ENCODE results near the gene GHRL. TPM values are rescaled to one million over a fixed set of nuclear protein-coding genes. Genes with fewer than 3 reads are reported as not detected.

The GHRL gene, protein sequence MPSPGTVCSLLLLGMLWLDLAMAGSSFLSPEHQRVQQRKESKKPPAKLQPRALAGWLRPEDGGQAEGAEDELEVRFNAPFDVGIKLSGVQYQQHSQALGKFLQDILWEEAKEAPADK
- not detected in 2 replicates for total RNA-seq (2022)
- Bru-seq, nascent RNA, result percentile 21 among the genes with signal in this experiment
- percentile 20 among the genes with signal in this experiment for BruChase-seq, experiment 1, labeled RNA remaining after a 2-hour chase
- percentile 15 among the genes with signal in this experiment for BruChase-seq, experiment 2, labeled RNA remaining after a 6-hour chase
- long read RNA-seq, partial matches to known transcripts, result 0 of 11 reads
- long read RNA-seq, other reads (novel, unspliced or antisense), result 11 of 11 reads

DNA sequence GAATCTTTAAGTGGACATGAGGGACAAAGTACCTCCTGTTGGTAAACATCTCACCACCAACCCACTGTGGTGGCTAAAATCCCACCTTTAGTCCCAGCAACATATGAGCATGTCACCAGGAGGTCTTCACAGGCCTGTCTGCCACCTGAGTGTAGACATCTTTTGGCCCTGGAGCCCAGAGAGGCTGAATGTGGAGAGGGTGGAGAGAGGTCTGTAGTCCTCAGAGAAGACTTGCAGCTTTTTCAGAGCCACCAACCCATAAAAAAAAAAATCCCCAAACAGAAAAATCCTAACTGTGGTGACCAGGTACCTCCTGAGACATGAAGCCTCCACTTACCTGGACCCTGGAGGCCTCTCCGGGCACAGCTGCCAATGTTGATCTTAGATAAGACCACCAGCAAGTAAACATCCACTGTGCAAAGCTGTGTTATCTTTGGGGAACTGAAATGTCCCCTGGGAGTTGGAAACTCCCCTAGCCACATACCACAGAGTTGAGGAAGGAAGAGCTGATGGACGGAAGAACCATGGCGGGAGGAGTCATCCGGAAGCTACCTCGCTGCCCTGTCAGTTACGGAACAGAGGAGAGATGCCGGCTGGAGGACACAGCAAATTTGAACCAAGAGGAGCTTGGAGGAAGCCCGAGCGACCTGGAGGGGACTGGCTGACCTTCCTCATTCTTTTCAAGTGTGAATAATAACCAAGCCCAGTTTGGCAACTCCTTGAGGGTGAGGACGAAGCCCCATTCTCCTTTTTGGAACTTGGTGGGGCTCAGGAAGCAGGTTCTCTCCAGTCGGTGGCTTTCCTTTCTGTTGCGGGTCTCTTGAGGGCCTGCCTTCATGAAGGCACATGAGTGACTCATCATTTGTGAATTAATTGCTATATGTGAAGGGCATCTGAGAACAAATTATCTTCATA, at the start of gene GHRL:
Gene GHRL (minus strand): TSS at position 443 of the 915 bp plus-strand sequence. CDS start 2,767 bp downstream, outside the sequence.
- H3K27me3 ChIP-seq (replicated peaks; ENCODE audit: control insufficient read depth, insufficient read depth, low read length), result no peaks in the 10 kb centered on the region
- Mint-ChIP-seq H3K4me3 (ENCODE audit: unreplicated experiment) (peak within 1 kb of the TSS; percentile 66), H3K27me3 (ENCODE audit: insufficient read depth, unreplicated experiment) (no peaks in the 10 kb centered on the region), H3K27ac (ENCODE audit: unreplicated experiment) (peak within 1 kb of the TSS; percentile 90), H3K4me1 (ENCODE audit: low read depth, unreplicated experiment) (peaks cover 17% of the 10 kb centered on the region), H3K36me3 (ENCODE audit: insufficient read depth, unreplicated experiment) (peaks cover 51% of the 10 kb centered on the region), H3K9me3 (ENCODE audit: unreplicated experiment) (no peaks in the 10 kb centered on the region)
- ChIA-PET CTCF (interaction anchor here (0.5 kb wide), 1 partner anchor 28 kb away, joined by 3 read pairs; the partner anchor contains the start of gene SEC13), POLR2A (interaction anchor here (0.8 to 1.2 kb wide), 3 partner anchors 23 to 81 kb away, joined by 3 to 8 read pairs (median 3); partner anchors contain the start of gene SEC13)
- TF ChIP-seq CTCF (IDR thresholded peaks at IDR 0.05; ENCODE audit: insufficient read depth in 1 of 2, low read depth in 1 of 2, low read length in 1 of 2, severe bottlenecking in 1 of 2, unreplicated experiment in 1 of 2), result no peak
- H3K36me3 ChIP-seq (ENCODE audit: control insufficient read depth, insufficient read depth, low read length), result no peaks in the 10 kb centered on the region; the same call in 1 of the 2 replicates
- peak; percentile 71 to 86 for DNase-seq
- peaks cover 26% of the 10 kb centered on the region for H3K4me1 ChIP-seq
- H3K4me3 ChIP-seq (ENCODE audit: low read depth, low read length), result peak within 1 kb of the TSS; percentile 23
- no peaks in the 10 kb centered on the region for H3K9me3 ChIP-seq
- BruUV-seq (replicated peaks), result TSS peak; percentile 64
- intact Hi-C loops (cut with micrococcal nuclease; ENCODE audit: unreplicated experiment), result loop anchor here (2.0 to 5.0 kb wide), 2 partner anchors 28 to 45 kb away; partner anchors contain the start of gene TATDN2

GRCh38 chr3:10341901-10342398, 49.2 kb upstream of the GHRL start:
- Histone ChIP-seq H3K4me3 (ENCODE audit: low read depth, low read length) (no peak overlapping the region), H3K27me3 (replicated peaks; ENCODE audit: control insufficient read depth, insufficient read depth, low read length) (0 out of 2 replicates have a peak, but pooled peaks cover 1% of the 10 kb centered on the region), H3K4me1 (0 out of 2 replicates have a peak, but pooled peaks cover 3% of the 10 kb centered on the region), H3K9me3 (no peaks in the 10 kb centered on the region), H3K36me3 (ENCODE audit: control insufficient read depth, insufficient read depth, low read length) (no peaks in the 10 kb centered on the region)
- no peak for DNase-seq
- H3K36me3 Mint-ChIP-seq (ENCODE audit: insufficient read depth, unreplicated experiment), result no peaks in the 10 kb centered on the region
- intact Hi-C loops (cut with micrococcal nuclease; ENCODE audit: unreplicated experiment), result loop anchor here (5.0 kb wide), 1 partner anchor 395 kb away; no protein-coding TSS in a partner anchor
- no TSS peak for BruUV-seq (replicated peaks)
- H3K4me3 Mint-ChIP-seq (ENCODE audit: unreplicated experiment), result no peak overlapping the region
- peaks cover 9% of the 10 kb centered on the region for H3K27me3 Mint-ChIP-seq (ENCODE audit: insufficient read depth, unreplicated experiment)
- no peak overlapping the region for H3K27ac Mint-ChIP-seq (ENCODE audit: unreplicated experiment)
- no peak for TF ChIP-seq CTCF (IDR thresholded peaks at IDR 0.05; ENCODE audit: insufficient read depth in 1 of 2, low read depth in 1 of 2, low read length in 1 of 2, severe bottlenecking in 1 of 2, unreplicated experiment in 1 of 2)
- H3K4me1 Mint-ChIP-seq (ENCODE audit: low read depth, unreplicated experiment), result peaks cover 7% of the 10 kb centered on the region
- no peaks in the 10 kb centered on the region for H3K9me3 Mint-ChIP-seq (ENCODE audit: unreplicated experiment)
- POLR2A ChIA-PET, result no interaction called here
- CTCF ChIA-PET, result interaction anchor here (0.7 kb wide), 1 partner anchor 235 kb away, joined by 4 read pairs; no protein-coding TSS in a partner anchor

Data from Caco-2 (cell line).